CD1c-positive myeloid dendritic cell (primary cell): ENCODE results near the gene ADORA2B.
A peak's percentile ranks its signal among the peaks of the same experiment; 100 is the strongest.
"Not testable (repeated sequence)": the region's sequence is repeated elsewhere in the genome, so short reads cannot be mapped to it uniquely, and the experiment has no call there.

Experiments used
- DNase-seq: peaks from one replicate; pipeline ENCODE4 v3.0.0-alpha.2; 2016; ENCODE audit errors: extremely low spot score

Gene ADORA2B

DNA sequence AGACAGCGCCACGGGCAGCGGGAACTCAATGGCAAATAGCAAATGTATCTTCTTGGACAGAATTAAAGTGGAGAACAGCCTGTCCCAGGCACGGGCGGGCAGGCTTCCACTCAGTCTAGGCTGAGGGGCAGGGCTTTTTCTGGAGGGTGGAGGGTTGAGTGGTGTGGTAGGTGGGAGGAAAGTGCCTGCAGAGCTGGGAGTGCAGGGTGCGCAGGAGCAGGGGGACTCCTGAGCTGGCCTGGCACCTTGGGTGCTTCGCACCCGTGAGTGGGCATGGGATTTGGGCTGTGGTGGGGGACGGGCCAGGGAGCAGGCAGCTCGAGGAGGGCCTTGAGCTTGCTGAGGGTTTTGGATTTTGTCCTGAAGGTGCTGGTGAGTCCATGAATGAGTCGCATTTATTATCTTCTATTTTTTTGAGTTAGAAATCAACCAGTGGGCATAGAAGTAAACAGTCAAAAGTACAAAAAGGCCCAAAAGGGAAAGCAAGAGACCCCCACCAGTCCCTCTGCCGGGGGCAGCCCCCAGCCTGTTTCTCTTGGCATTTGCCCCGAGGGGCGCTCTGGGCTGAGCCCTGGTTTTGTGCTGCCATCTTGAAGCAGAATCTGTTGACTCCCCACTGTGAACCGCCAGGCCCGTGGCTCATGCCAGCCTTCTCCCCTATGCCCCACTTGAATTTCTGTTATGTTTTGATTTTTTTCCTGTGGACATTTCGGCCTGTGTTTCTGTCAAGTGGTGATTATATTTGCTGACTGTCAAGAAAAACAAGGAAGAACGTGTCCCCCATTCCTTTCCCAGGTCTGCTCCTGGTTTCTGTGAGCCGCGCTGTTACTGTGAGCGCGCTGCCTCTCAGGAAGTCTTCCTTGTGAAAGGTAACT is 8.2 kb downstream of the ADORA2B start:
- no peak for DNase-seq

DNA sequence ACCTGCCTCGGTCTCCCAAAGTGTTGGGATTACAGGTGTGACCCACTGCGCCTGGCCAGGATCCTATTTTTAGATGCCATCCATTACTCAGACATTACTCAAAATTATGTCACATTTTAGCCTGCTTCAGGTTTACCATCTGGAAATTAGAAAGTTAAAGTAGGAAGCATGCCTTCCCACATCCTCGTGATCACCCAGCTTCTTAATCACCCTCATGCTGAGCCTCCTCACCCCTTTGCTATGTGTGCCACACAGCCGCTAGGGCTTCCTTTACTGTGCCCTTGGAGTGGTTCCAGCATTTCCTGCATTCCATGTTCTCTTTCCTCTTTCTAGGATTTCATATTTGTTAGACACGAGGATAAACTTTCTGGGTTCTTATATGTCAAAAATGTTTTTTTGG is 9.3 kb downstream of the ADORA2B start:
- peak; percentile 84 for DNase-seq

DNA sequence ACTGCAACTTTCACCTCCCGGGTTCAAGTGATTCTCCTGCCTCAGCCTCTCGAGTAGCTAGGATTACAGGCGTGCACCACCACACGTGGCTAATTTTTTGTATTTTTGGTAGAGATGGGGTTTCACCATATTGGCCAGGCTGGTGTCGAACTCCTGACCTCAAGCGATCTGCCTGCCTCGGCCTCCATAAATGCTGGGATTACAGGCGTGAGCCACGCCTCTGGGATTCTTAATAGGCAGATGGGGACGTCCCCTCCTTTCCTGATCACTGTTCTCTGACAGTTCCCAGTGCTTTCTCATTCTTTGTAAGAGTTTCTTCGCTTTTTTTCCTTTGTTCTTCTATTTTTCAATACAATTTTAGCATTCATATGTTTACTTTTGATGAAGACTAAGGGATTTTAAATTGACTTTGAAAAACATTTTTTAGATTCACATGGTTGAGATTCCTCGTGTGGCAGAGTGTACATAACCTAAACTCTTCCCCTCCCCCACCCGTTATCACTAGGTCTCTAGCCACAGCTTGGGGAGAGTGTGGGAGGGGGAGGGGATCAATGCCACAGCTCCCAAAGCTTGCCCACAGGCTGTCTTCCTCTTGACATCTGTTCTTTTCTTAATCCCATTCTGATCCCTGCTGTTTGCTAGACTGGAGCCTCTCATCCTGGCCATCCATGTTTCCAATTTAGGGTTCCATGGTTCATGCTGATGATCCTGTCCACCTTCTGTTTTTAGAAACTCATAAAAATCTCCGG is 11.0 kb downstream of the ADORA2B start:
- DNase-seq: no peak

GRCh38 chr17:15957206-15957605 is 12.3 kb downstream of the ADORA2B start:
- no peak for DNase-seq

- DNase-seq: no peak
Measured at GRCh38 chr17:15957608-15958307, 12.8 kb downstream of the ADORA2B start.

DNA sequence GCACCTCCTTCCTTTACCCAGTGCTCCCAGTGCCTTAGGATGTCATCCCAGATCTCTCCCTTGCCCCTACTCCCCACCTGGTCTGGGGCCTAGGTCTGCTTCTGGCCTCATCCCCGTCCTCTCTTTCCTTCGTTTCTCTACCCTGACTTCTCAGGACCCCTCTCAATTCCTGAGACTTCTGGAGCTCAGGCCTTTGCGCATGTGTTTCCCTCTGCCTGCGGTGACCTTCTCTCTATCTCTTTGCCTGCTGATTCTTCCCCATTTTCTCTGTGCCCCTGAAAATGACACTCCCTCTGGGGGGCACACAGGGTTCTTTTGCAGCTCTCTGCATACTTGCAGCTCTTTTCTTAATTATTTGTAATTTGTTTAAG is 13.5 kb downstream of the ADORA2B start:
- DNase-seq: no peak

DNA sequence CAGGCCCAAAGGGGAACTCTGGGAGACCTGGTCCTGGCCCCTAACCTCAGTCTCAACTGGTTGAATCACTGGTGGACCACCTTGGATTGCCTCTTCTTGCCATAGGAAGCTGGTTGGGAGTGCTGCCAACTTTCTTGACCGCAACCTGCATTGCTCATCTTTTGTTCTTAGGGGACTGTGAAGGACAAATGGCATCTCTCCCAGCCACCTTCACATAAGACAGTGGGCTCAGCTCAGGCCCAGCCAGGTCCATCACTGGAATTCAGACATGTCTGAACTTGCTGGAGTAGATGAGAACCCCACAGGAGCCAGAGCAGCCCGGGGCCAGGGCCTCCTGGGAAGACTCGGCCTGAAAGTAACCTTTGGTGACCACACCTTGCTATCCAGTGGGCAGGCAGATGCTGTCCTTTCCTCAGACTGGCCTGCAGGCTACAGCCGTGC is 18.8 kb downstream of the ADORA2B start:
- DNase-seq: no peak

DNA sequence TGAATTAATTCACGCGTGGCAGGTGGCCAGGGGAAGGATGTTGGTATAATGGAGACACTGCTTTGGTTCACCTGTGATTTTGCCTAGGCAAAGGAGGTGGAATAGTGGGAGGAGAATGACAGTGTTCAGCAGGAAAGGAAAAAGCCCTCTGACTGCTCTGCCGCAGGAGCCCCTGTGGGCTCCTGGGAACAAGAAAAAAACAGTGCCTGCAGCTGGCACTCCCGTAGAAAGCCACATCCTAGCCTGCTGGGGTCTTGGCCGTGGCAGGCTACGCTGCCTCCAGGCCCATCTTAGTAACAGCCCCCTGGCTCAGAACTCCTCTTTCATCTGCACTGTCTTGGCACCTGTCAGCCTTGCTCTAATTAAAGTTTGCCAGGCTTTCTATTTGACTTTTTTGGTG is 20.6 kb downstream of the ADORA2B start:
- DNase-seq: no peak

- DNase-seq: peak; percentile 39
Measured at GRCh38 chr17:15966183-15966878, 21.4 kb downstream of the ADORA2B start.

DNA sequence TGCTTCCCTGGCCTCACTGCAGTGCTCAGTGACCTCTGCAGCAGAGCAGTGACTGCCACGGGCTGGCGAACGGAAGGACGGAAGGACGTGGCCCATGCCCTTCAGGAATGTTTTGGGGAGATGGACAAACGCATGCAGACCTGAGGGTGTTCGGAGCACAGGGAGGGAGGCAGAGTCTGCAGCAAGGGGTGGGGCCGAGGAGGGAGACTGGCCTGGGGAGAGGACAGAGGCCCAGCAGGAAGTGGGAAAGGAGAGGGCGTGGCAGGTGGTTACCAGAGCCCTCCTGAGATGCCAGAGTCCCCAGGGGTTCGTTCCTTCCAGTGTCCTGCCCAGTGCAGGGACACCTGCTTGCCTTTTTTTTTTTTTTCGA is 21.9 kb downstream of the ADORA2B start:
- no peak for DNase-seq

GRCh38 chr17:15967706-15968399 is 22.9 kb downstream of the ADORA2B start:
- DNase-seq: no peak

- no peak for DNase-seq
Measured at GRCh38 chr17:15969463-15969862, 24.5 kb downstream of the ADORA2B start.

- no peak for DNase-seq
Measured at GRCh38 chr17:15970500-15970899, 25.6 kb downstream of the ADORA2B start.

DNA sequence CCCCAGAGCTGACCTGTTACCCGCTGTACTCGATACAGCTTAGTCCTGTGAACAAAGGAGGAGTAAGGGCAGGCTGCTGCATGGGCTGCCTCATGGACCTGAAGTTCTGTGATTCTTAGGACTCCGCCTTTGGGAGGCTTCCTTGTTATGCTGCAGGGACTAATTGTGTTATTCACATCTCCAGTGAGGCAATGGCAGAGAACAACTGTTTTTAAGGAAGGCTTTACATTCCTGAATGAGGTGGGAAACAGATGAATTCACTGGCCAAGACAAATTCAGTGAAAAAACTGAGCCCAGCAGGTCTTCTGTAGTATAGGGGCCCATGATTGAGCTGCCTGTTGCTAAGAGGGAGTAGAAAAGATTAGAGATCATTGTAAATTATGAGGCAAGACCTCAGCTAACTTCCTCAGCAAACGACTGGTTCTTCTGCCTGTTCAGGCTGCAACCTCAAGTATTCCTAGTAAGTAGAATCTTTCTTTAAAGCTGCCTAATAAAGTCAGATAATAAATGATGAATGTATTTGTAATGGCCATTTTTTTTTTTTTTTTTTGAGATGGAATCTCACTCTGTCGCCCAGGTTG is 26.3 kb downstream of the ADORA2B start:
- DNase-seq: no peak

- no peak for DNase-seq
Measured at GRCh38 chr17:15971882-15972281, 27.0 kb downstream of the ADORA2B start.

DNA sequence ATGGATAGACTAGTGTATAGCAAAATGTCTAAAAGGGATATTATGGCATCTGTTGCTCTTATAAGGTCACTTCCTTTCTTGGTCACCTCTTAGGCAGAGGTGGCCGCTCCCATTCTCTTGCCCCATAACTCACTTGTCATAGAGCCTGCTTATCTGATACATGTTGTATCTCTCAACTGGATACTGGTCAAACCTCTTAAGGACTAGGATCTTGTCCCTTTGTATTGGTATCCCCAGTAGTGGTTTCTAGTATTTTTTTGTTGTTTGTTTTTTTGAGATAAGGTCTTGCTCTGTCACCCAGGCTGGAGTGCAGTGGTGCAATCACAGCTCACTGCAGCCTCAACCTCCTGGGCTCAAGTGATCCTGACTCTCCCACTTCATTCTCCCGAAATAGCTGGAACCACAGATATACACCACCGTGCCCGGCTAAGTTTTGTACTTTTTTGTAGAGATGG is 27.6 kb downstream of the ADORA2B start:
- no peak for DNase-seq

GRCh38 chr17:15973016-15973415 is 28.1 kb downstream of the ADORA2B start:
- DNase-seq: no peak

GRCh38 chr17:15973834-15974233 is 28.9 kb downstream of the ADORA2B start:
- no peak for DNase-seq

- no peak for DNase-seq
Measured at GRCh38 chr17:15977894-15978293, 33.0 kb downstream of the ADORA2B start.

DNA sequence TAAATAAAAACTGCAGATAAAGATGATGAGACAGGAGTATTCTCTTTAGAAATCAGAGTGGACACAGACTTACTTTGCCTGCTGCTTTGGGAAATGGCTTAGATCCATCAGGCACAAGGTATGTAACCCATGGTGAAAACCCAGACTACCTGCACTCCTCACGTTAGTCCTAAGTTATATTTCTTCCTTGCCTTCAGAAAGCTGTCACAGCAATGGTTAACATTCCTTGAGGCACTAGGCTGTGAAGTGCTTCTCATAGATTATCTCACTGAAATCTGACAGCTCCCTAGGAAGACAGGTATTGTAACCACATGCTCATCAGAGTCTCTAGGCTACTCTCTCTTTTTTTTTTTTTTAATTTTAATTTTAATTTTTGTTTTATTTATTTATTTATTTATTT is 33.7 kb downstream of the ADORA2B start:
- DNase-seq: no peak

DNA sequence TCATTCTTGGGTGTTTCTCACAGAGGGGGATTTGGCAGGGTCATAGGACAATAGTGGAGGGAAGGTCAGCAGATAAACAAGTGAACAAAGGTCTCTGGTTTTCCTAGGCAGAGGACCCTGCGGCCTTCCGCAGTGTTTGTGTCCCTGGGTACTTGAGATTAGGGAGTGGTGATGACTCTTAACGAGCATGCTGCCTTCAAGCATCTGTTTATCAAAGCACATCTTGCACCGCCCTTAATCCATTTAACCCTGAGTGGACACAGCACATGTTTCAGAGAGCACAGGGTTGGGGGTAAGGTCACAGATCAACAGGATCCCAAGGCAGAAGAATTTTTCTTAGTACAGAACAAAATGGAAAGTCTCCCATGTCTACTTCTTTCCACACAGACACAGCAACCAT is 34.1 kb downstream of the ADORA2B start:
- not testable (repeated sequence) for DNase-seq
